HG03139 (cell line): ENCODE results near the gene GATA1.
"Not testable (repeated sequence)": the region's sequence is repeated elsewhere in the genome, so short reads cannot be mapped to it uniquely, and the experiment has no call there.

Experiments used
- ATAC-seq: cut with Tn5 transposase; IDR thresholded peaks from one replicate; pipeline ENCODE4 v1.9.1; 2021; ENCODE audit not compliant: unreplicated experiment

Gene GATA1

DNA sequence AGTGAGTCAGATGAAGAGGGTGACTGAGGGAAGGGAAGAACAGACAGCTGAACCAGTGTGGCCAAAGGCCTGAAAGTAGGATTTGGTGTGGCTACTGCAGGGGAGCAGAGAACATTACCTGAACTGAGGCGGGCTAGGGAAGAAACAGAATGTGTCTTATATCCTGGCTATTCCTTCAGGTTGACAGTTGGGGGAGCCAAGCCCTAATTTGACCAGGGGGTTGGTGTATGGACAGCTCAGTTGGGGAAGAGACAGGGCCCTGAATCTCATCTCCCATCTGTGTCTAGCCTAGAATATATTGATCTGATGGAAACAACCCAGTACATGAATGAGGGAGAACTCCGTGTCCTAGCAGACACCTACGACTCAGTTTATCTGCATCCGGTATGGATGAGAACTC is 19.7 kb downstream of the GATA1 start:
- no peak for ATAC-seq

DNA sequence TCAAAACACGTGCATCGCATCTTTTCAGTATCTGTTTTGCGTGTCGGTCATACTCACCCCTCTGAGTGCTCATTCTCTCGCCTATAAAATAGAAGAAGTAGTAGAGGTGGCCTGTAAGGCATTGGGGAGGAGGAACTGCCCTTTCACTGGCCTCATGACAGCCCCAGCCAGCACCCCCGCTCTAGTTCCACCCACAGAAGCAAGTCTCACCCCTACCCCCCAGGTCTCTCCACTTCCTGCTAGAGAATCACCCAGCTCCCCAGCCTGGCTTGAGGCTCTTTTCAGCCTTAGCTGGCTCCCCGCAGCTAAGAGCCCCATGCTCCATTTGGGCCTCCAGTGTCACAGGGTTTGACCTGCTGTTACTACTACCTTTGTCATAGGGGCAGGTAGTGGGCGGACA is 27.3 kb downstream of the GATA1 start:
- no peak for ATAC-seq

DNA sequence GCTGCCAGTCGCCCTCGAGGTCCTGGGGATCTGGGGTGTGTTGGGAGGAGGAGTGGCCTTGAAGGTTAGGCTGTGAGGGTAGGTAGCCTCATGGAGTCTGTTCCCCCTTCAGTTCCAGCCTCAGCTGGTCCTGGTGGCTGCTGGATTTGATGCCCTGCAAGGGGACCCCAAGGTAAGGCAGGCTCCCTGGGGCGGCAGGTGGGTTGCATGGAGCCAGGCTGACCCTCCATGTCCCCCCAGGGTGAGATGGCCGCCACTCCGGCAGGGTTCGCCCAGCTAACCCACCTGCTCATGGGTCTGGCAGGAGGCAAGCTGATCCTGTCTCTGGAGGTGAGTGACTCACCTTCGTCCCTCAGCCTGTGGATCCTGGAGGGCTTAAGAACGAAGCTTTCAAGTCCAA is 28.3 kb downstream of the GATA1 start:
- no peak for ATAC-seq

DNA sequence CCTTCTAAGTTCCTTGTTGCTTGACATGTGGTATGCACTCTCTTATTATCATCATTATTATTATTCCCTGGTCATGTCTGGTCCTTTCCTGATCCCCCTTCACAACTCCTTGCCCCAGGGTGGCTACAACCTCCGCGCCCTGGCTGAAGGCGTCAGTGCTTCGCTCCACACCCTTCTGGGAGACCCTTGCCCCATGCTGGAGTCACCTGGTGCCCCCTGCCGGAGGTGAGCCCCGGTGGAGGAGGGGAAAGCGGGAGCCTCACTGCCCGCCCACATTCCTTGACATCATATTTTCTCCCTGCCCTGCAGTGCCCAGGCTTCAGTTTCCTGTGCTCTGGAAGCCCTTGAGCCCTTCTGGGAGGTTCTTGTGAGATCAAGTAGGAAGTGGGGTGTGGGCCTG is 28.9 kb downstream of the GATA1 start:
- no peak for ATAC-seq

DNA sequence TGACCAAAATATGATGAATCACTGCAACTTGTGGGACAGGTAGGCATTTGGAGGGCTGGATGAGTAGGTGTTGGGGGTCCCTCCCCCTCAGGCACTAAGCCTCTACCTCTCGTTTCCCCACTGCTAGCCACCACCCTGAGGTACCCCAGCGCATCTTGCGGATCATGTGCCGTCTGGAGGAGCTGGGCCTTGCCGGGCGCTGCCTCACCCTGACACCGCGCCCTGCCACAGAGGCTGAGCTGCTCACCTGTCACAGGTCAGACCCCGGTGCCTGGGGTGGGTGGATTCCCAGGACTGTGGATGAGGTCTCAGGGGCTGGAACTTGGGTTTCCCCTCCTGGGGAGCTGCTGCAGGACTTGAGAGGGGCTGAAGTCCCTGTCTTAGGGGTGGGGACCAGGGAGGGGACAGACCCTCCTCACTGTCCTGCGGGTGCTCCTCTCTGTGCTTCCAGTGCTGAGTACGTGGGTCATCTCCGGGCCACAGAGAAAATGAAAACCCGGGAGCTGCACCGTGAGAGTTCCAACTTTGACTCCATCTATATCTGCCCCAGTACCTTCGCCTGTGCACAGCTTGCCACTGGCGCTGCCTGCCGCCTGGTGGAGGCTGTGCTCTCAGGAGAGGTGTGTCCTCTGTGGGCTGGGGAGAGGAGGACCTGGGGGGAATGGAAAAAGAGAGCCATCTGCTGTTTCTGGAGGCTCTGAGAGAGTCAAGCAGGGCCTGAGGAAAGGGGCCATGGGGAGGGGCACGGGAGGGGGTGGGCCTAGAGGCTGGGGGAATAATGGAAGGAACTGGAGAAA is 29.8 kb downstream of the GATA1 start:
- ATAC-seq = no peak

DNA sequence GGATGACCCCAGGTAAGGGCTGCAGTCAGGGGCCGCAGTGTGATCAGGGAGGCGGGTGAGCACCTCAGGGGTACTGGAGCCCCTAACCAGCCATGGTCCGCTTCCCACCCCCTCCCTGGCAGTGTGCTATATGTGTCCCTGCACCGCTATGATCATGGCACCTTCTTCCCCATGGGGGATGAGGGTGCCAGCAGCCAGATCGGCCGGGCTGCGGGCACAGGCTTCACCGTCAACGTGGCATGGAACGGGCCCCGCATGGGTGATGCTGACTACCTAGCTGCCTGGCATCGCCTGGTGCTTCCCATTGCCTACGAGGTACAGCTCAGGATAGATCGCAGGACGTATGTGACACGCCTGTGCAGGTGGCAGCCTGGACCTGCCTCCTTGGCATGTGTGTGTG is 31.7 kb downstream of the GATA1 start:
- no peak for ATAC-seq

DNA sequence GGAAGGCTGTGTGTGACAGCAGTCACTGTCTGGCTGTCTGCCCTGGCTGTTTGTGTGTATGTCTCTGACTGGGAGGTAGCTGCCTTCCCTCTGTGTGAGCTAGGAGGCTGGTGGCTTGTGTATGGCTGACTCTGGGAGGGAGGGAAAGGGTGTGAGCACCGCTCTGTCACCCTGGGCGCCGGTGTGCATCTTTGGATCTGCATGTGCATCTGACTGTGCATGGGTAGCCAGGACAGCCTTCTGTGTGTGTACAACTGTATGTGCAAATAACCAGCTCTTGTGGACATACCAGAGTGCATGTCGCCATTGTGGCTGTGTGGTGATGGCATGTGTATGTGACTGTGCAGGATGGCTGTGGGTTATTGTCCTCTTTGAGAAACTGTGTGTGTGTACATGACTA is 32.5 kb downstream of the GATA1 start:
- no peak for ATAC-seq

DNA sequence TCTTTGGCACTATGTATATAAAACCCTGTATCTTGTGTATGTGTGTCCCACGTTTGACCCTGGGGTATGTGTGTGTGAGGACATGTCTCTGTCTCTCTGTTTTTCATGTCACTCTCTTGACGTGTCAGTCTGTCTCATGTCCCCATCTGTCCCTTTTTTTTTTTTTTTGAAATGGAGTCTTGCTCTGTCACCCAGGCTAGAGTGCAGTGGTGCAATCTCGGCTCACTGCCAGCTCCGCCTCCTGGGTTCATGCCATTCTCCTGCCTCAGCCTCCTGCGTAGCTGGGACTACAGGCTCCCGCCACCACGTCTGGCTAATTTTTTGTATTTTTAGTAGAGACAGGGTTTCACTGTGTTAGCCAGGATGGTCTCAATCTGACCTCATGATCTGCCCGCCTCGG is 33.0 kb downstream of the GATA1 start:
- not testable (repeated sequence) for ATAC-seq

DNA sequence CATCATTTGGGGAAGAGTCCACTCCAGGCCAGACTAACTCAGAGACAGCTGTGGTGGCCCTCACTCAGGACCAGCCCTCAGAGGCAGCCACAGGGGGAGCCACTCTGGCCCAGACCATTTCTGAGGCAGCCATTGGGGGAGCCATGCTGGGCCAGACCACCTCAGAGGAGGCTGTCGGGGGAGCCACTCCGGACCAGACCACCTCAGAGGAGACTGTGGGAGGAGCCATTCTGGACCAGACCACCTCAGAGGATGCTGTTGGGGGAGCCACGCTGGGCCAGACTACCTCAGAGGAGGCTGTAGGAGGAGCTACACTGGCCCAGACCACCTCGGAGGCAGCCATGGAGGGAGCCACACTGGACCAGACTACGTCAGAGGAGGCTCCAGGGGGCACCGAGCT is 36.7 kb downstream of the GATA1 start:
- no peak for ATAC-seq

DNA sequence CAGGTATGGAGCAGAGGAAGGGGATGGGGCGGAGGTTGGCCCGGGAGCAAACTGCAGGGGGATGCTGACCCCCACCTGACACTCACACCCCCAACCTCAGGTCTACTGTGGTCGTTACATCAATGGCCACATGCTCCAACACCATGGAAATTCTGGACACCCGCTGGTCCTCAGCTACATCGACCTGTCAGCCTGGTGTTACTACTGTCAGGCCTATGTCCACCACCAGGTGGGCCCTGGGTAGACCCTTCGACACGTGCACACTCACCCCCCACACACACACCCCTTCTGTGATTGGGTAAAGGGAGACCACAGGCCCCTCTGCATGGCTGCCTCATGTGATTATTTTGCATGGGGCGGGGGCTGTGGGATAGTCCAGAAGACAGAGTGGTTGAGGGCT is 37.7 kb downstream of the GATA1 start:
- ATAC-seq = no peak

DNA sequence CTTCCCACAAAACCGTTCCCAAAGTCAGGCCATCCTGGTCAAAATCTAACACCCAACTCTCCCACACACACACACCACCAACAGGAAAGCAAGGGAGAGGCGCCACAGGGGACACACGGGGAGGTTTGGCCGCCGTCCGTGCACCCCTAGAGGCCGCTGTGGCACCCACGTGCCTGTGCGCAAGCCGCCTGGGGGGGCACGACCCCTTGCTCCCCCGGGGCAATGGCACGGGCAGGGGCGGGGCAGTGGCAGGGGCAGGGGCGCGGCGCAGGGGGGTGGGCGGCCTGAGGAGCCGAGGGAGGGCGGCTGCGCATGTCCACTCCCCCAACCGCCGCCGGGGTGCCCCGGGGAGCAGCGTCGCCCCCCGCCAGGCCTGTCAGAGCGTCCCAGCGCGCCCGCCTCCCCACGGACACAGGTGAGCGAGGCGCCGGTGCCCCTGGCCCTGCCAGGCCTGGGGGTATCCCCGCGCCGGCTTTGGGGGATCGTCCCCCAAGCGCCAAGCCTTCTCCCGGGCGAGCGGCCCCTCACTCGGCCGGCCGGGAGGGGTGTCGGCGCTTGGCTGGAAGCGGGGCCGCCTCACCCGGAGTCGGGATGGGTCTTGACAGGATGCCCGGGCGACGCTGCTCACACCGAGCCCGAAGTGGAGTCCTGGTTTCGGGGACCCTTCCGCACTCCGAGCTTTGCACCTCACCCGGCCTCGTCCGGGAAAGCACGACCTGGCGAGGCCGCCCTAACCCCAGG is 39.9 kb downstream of the GATA1 start, which contains the start of gene ERAS:
TSS of gene ERAS (plus strand) at position 379 of the 741 bp plus-strand sequence. CDS start 2,611 bp downstream, outside the sequence.
- ATAC-seq = no peak

DNA sequence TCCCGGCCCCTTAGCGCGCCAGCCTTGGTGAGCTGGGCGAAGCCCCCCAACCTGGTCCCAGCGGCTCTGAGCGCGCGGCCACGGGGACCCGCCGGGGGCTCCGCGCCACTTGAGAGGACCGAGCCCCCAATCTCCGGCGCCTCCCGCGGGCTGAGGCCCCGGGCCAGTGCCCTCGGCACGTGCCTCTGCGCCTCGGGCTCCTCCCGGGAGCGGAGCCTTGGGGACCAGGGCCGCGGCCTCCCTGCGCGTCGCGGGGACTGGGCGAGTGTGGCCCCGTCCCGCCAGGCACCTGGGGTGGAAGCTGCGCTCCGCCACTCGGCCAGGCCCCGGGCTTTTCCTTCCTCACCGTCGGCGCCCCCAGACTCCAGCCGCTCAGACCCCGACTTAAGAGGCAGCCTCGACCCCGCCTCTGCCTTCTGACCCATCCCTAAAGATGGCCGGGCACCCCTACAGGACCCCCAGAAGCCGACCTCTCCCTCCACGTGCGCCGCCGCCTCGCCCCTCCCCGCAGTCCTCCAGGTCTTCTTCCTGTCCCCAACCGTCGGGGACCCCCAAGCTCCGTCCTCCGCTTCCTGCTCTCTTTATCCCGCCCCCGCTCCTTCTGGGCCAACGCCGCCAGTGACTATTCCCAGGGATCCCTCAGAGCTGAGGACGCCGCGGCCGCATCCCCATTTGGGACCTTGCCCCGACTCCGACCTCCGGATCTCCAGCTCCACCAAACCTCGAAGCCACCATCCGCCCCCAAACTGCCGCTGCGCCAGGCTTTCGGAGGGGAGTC is 40.7 kb downstream of the GATA1 start:
- no peak for ATAC-seq

DNA sequence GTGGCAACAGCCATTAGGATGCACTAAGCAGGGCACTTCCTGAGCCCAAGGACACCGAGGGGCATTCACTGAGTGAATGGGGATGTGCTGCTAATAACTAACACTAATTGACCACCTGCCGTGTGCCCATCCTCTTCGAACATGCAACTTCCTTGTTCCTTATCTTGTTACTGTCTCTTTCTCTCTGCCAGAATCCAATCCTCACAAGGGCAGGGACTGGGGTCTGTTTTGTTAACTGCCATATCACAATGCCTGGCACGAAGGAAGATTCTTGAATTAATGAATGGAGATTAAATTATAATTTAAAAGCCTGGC is 41.2 kb downstream of the GATA1 start:
- ATAC-seq = no peak

DNA sequence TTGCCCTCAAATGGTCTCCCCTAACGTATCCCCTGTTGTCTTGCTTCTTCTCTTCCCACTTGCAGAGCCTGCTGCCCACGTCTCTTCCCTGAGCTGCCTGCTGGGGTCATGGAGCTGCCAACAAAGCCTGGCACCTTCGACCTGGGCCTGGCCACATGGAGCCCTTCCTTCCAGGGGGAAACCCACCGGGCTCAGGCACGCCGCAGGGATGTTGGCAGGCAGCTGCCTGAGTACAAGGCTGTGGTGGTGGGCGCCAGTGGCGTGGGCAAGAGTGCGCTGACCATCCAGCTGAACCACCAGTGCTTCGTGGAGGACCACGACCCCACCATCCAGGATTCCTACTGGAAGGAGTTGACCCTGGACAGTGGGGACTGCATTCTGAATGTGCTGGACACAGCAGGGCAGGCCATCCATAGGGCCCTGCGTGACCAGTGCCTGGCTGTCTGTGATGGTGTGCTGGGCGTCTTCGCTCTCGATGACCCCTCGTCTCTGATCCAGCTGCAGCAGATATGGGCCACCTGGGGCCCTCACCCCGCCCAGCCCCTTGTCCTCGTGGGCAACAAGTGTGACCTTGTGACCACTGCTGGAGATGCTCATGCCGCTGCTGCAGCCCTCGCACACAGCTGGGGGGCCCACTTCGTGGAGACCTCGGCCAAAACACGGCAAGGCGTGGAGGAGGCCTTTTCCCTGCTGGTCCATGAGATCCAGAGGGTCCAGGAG is 42.8 kb downstream of the GATA1 start:
- ATAC-seq = no peak

DNA sequence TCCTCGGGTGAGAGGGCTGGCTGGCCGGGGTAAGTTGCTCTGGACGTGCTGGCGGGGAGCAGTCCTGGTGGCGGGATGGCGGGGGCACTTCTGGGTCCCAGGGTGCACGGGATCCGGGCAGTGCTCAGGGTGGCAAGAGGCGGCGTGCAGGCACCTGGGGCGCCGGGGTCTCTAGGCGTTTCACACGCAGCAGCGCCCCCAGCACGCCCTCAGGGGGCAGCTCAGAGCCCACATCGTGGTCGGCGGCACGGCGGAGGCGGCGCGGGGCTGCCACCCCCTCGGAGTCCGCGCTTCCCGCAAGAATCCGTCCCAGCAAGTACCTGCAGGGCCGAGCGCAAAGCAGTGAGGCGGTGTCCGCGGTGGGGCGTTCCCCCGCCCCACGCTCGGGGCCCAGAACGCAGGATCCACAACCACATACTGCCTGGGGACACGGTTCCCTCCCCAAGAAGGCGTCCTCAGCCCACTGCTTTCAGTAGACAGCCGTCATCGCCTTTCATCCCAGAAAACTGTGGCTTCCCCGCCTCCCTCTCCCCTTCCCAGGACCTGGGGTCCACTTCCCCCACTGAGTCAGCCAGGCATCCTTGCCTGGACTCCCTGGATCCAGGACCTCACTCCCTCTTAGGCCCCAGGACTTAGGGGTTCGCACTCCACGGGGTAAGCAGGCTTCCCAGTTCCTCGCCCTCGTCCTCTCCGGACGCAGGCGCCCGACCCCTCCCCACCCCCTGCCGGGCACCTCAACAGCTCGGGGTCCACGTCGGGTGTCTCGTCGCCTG is 44.9 kb downstream of the GATA1 start:
- ATAC-seq = no peak

DNA sequence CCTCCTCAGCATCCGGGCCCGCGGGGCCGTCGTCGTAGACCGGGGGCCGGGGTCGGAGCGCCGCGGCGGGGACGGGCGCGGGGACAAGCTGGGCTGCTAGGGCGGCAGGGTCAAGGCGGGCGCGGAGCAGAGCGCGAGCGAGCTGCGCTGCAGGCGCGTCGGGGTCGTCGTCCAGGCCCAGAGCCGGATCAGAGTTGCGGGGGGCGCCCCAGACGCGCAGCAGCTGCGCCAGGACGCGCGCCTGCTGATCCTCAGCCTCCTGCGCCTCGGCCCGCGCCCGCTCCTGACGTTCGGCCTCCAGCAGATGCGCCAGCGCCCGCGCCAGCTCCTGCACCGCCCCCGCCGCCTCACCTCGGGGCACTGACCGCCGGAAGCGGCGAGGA is 45.5 kb downstream of the GATA1 start:
- no peak for ATAC-seq

DNA sequence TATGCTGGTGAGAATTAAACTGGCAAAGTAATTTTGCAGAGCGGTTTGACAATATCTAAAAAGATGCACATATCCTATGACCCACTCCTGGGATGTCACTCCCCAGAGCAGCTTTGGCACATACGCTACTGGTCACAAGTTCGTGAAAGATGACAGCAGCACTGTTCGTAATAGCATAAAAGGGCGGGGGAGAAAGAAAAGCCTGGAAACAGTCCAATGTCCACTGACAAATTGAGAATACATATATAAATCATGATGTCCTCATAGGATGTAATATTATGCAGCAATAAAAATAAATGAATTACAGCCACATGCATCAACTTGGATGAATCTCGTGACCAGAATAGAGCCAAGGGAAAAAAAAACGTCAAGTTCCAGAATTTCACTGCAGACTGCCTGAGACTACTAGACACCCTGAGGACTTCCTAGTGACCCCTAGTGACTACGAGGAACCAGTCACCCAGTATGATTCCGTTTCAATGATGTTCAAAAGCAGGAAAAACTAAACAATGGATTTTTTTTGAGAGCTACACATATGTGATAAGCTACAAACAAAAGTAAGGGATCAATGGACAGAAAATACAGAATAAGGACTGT is 47.2 kb downstream of the GATA1 start:
- no peak for ATAC-seq

DNA sequence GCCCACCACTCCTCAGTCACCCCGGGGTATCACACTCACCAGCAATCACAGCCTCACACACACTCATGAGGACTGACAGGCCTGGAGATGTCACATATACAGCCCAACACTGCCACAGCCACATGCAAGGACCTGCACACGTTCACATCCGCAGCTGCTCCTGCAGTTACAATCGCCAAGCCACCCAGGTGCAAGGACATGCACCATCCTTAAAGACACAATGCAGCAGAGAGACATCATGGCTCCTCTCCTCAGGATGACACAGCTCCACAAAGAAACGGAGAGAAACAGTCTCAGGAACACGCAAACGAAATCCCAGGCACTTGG is 48.0 kb downstream of the GATA1 start:
- no peak for ATAC-seq

DNA sequence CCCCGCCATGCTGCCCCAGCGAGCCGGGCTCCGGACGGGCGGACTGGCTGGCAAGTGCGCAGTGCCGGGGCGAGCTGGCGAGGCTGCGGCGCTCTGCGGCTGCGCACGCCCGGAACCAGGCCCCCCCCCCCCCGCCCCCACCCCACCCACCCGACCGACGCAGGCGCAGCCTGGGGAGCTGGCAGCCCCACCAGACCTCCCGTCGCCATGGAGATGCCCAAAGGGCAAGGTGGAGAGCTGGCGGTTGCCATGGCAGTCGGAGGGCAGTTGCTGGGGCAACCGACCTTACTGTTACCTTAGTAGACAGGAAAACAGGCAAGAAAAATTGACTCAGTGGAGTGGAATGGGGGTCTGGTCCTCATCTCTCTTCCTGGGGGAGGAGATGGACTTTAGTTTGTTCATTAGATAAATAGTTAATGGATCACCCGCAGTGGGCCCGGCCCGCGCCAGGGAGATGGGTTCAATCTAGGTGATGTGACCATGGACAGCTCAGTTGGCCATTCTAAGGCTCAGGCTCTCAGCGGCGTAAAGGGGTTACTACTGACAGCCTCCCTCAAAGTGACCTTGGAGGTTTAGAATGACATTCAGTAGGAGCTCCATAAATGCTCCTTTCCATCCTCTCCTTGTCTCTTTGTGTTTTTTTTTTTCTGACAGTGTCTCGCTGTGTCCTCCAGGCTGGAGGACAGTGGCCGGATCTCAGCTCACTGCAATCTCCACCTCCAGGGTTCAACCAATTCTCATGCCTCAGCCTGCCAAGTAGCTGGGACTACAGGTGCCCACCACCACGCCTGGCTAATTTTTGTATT is 49.3 kb downstream of the GATA1 start, which contains the start of gene PCSK1N:
TSS of gene PCSK1N (minus strand) at position 87 of the 806 bp plus-strand sequence. CDS start at position 9, 78 bp downstream.
- no peak for ATAC-seq
